A549 (cell line): ENCODE measurements around the gene FRS2. TPM values are rescaled to one million over a fixed set of nuclear protein-coding genes. Genes with fewer than 3 reads are reported as not detected.

ENCODE experiments used
- ATAC-seq, 2 experiments: fragments of 200-7000 bp in 1 of 2; fragments of >200 bp in 1 of 2; cut with Nextera tagmentation in 1 of 2; cut with Tn5 transposase in 1 of 2; 3 replicates each; pipeline versions ENCODE4 v1.8.0 to v1.9.1; 2018 to 2020; ENCODE audit warnings: mild to moderate bottlenecking in 1 of 2, moderate library complexity in 1 of 2
- CTCF ChIA-PET: fragments of 300-600 bp; sonication (Branson Sonifier 250); formaldehyde crosslinking; extraction: SDS; loops from one replicate; lab custom pipeline; 2021; ENCODE audit warnings: antibody characterized with exemption, inconsistent platforms; lab: Yijun Ruan, JAX
- POLR2A ChIA-PET: fragments of 350-600 bp; formaldehyde crosslinking; extraction: SDS; loops from one replicate; lab custom pipeline; 2021; ENCODE audit warnings: antibody characterized with exemption, inconsistent platforms; lab: Yijun Ruan, JAX
- DNase-seq, 2 experiments: peaks; one replicate each; pipeline versions ENCODE4 v3.0.0 to v3.0.0-alpha.2; 2011 to 2016; ENCODE audit warnings: low read depth in 1 of 2, low spot score in 1 of 2
- FAIRE-seq: peaks from 2 replicates; lab custom pipeline; 2011; peaks lifted over from hg19 to GRCh38; lab: Jason Lieb, UNC
- H3K27ac ChIP-seq, 2 experiments: fragments of >200 bp; sonication (Bioruptor Twin); formaldehyde crosslinking; 3 replicates each; pipeline ENCODE4 v1.5.1; 2016 to 2017
- H3K4me1 ChIP-seq: fragments of >200 bp; sonication (Bioruptor Twin); formaldehyde crosslinking; 3 replicates; pipeline ENCODE4 v1.6.1; 2016
- H3K4me2 ChIP-seq: fragments of >200 bp; sonication (Bioruptor Twin); formaldehyde crosslinking; 3 replicates; pipeline ENCODE4 v1.6.1; 2016
- H3K4me3 ChIP-seq: fragments of >200 bp; sonication (Bioruptor Twin); formaldehyde crosslinking; 3 replicates; pipeline ENCODE4 v1.5.1; 2016
- H3K9me3 ChIP-seq: fragments of >200 bp; sonication (Bioruptor Twin); formaldehyde crosslinking; 3 replicates; pipeline ENCODE4 v1.6.1; 2016
- ATOH8 ChIP-seq: fragments of 250-450 bp; sonication (Bioruptor Pico); IDR thresholded peaks from 2 replicates; pipeline ENCODE4 v1.5.0; 2020; ENCODE audit warnings: low read depth, mild to moderate bottlenecking, moderate library complexity
- BHLHE40 ChIP-seq: IDR thresholded peaks from 2 replicates; pipeline ENCODE4 v1.6.1; 2012; ENCODE audit warnings: low read depth, low read length, inconsistent platforms
- CEBPB ChIP-seq, 2 experiments: fragments of >200 bp in 1 of 2; sonication (Bioruptor Twin) in 1 of 2; formaldehyde crosslinking in 1 of 2; IDR thresholded peaks; 2 replicates each; pipeline ENCODE4 v1.6.1; 2012 to 2016
- CHD2 ChIP-seq: fragments of 150-350 bp; IDR thresholded peaks from 2 replicates; pipeline ENCODE4 v1.6.1; 2014; ENCODE audit warnings: low read length; ENCODE audit not compliant: partially characterized antibody
- ELK1 ChIP-seq: fragments of 150-350 bp; IDR thresholded peaks from 2 replicates; pipeline ENCODE4 v1.6.1; 2014; ENCODE audit warnings: low read depth, mild to moderate bottlenecking, low read length
- ESRRA ChIP-seq: fragments of 150-350 bp; IDR thresholded peaks from 2 replicates; pipeline ENCODE4 v1.6.1; 2014; ENCODE audit warnings: mild to moderate bottlenecking, low read length, borderline replicate concordance
- FOXS1 ChIP-seq: fragments of 250-450 bp; sonication (Bioruptor Pico); IDR thresholded peaks from 2 replicates; pipeline ENCODE4 v1.5.0; 2020; ENCODE audit warnings: mild to moderate bottlenecking, moderate library complexity
- HDAC2 ChIP-seq: fragments of 200-600 bp; sonication (generic); IDR thresholded peaks from 2 replicates; pipeline ENCODE4 v1.6.1; 2016
- HOXB5 ChIP-seq: fragments of 250-450 bp; sonication (Bioruptor Pico); IDR thresholded peaks from 2 replicates; pipeline ENCODE4 v1.5.0; 2020; ENCODE audit warnings: mild to moderate bottlenecking, moderate library complexity
- MAZ ChIP-seq: fragments of 150-350 bp; IDR thresholded peaks from 2 replicates; pipeline ENCODE4 v1.6.1; 2014; ENCODE audit warnings: antibody characterized with exemption, low read depth, low read length, borderline replicate concordance
- MYC ChIP-seq: IDR thresholded peaks from 2 replicates; pipeline ENCODE4 v1.6.1; 2012; ENCODE audit warnings: mild to moderate bottlenecking, inconsistent platforms, low read length, improper control_type of control experiment, borderline replicate concordance
- NPAS2 ChIP-seq: fragments of 250-450 bp; sonication (Bioruptor Pico); IDR thresholded peaks from 2 replicates; pipeline ENCODE4 v1.8.0; 2022; ENCODE audit warnings: mild to moderate bottlenecking, moderate library complexity, borderline replicate concordance
- NR3C1 ChIP-seq: fragments of >200 bp; sonication (Bioruptor Twin); formaldehyde crosslinking; IDR thresholded peaks from 3 replicates; pipeline ENCODE4 v1.6.1; 2017
- PBX3 ChIP-seq: IDR thresholded peaks from 2 replicates; pipeline ENCODE4 v1.6.1; 2012
- POLR2A ChIP-seq: IDR thresholded peaks from 2 replicates; pipeline ENCODE4 v1.6.1; 2012; ENCODE audit warnings: mild to moderate bottlenecking, low read length
- RAD21 ChIP-seq, 2 experiments: fragments of >200 bp in 1 of 2; sonication (Bioruptor Twin) in 1 of 2; formaldehyde crosslinking in 1 of 2; IDR thresholded peaks in 1 of 2; conservative IDR thresholded peaks in 1 of 2; 2 replicates in 1 of 2; 3 replicates in 1 of 2; pipeline ENCODE4 v1.6.1; 2012 to 2018; ENCODE audit warnings: inconsistent platforms in 1 of 2
- RARB ChIP-seq: fragments of 250-450 bp; sonication (Bioruptor Pico); IDR thresholded peaks from 2 replicates; pipeline ENCODE4 v1.8.0; 2021; ENCODE audit warnings: mild to moderate bottlenecking, moderate library complexity
- RCOR1 ChIP-seq: fragments of 150-350 bp; IDR thresholded peaks from 2 replicates; pipeline ENCODE4 v1.6.1; 2014; ENCODE audit warnings: antibody characterized with exemption, low read length, low read depth
- SREBF2 ChIP-seq: fragments of 450-650 bp; IDR thresholded peaks from 2 replicates; pipeline ENCODE4 v1.6.1; 2014; ENCODE audit warnings: mild to moderate bottlenecking, moderate library complexity
- TP53 ChIP-seq: fragments of 250-450 bp; sonication (Bioruptor Pico); IDR thresholded peaks from 2 replicates; pipeline ENCODE4 v1.5.0; 2021; ENCODE audit warnings: mild to moderate bottlenecking, moderate library complexity
- ZFP36 ChIP-seq: fragments of 450-650 bp; IDR thresholded peaks from 2 replicates; pipeline ENCODE4 v1.6.1; 2014; ENCODE audit warnings: borderline replicate concordance; ENCODE audit not compliant: partially characterized antibody
- ZNF302 ChIP-seq: fragments of 250-450 bp; sonication (Bioruptor Pico); IDR thresholded peaks from 2 replicates; pipeline ENCODE4 v1.9.0; 2021; ENCODE audit warnings: inconsistent platforms, mild to moderate bottlenecking, moderate library complexity
- WGBS: methylation state at CpG from one replicate; pipeline ENCODE4 v1.1.6; 2017; ENCODE audit errors: missing lambda C conversion rate; 5-methylcytosine and 5-hydroxymethylcytosine counted together
- polyA plus RNA-seq, 4 experiments: library from polyadenylated mRNA; depleted of rRNA in 3 of 4; stranded (reverse); fragments of >200 nt; fragmentation: RNase III in 1 of 4; extraction: RNeasy Plus Mini Kit Qiagen cat#74134 plus additional on column Dnase treatment in 1 of 4; gene quantifications; 2 replicates in 3 of 4; 3 replicates in 1 of 4; pipeline ENCODE4 v1.2.3, GENCODE V29; 2011 to 2017
- TF ChIP-seq, protein P1 (sequence below): IDR thresholded peaks from 2 replicates; pipeline ENCODE4 v1.6.1; 2012
- TF ChIP-seq, protein P2 (sequence below): fragments of >200 bp; sonication (Bioruptor Twin); formaldehyde crosslinking; IDR thresholded peaks from 3 replicates; pipeline ENCODE4 v1.5.1; 2016
- TF ChIP-seq, protein P3 (sequence below): fragments of 450-650 bp; IDR thresholded peaks from 2 replicates; pipeline ENCODE4 v1.6.1; 2014; ENCODE audit warnings: antibody characterized with exemption

Gene FRS2
- polyA plus RNA-seq, 2 of the 4 experiments (the other 2 are of a cell fraction): 14.9 to 28.6 TPM

GRCh38 chr12:69475237-69475975 is 5.2 kb downstream of the FRS2 start:
- 47% methylated on average over 7 of the region's 7 CpGs for WGBS
- FAIRE-seq: no peak
- ChIA-PET POLR2A (no interaction called here), CTCF (interaction anchor here (0.7 to 1.0 kb wide), 3 partner anchors 10 to 23 kb away, joined by 3 to 4 read pairs (median 3); no protein-coding TSS in a partner anchor)
- H3K4me3 ChIP-seq: peak overlapping the region; percentile 4; the same call in 1 of the 3 replicates
- peak; percentile 33 to 49; a peak in 3 of 6 replicates for ATAC-seq
- H3K4me1 ChIP-seq: peaks cover 60% of the 10 kb centered on the region
- H3K27ac ChIP-seq: peak overlapping the region in 1 of 2 experiments; percentile 21; a peak in 1 of 6 replicates
- no peaks in the 10 kb centered on the region for H3K9me3 ChIP-seq
- TF ChIP-seq POLR2A (no peak), ZFP36 (no peak), MAZ (no peak), HOXB5 (CRISPR knock-in tag) (no peak), CHD2 (no peak), TP53 (CRISPR knock-in tag) (no peak), NR3C1 (no peak), PBX3 (no peak), MYC (no peak), RARB (CRISPR knock-in tag) (no peak), FOXS1 (CRISPR knock-in tag) (no peak), ELK1 (no peak), ESRRA (no peak), BHLHE40 (no peak), RAD21 (conservative IDR thresholded peaks at IDR 0.05 in 1 of 2, IDR thresholded peaks at IDR 0.05 in 1 of 2) (no peak), RCOR1 (no peak), CEBPB (IDR thresholded peaks at IDR 0.05) (no peak), ZNF302 (CRISPR knock-in tag) (no peak), ATOH8 (CRISPR knock-in tag) (no peak)
- TF ChIP-seq, protein P1, sequence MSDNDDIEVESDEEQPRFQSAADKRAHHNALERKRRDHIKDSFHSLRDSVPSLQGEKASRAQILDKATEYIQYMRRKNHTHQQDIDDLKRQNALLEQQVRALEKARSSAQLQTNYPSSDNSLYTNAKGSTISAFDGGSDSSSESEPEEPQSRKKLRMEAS: no peak
- peak in 1 of 2 experiments; percentile 28 for DNase-seq
- peak overlapping the region; percentile 84 for H3K4me2 ChIP-seq

DNA sequence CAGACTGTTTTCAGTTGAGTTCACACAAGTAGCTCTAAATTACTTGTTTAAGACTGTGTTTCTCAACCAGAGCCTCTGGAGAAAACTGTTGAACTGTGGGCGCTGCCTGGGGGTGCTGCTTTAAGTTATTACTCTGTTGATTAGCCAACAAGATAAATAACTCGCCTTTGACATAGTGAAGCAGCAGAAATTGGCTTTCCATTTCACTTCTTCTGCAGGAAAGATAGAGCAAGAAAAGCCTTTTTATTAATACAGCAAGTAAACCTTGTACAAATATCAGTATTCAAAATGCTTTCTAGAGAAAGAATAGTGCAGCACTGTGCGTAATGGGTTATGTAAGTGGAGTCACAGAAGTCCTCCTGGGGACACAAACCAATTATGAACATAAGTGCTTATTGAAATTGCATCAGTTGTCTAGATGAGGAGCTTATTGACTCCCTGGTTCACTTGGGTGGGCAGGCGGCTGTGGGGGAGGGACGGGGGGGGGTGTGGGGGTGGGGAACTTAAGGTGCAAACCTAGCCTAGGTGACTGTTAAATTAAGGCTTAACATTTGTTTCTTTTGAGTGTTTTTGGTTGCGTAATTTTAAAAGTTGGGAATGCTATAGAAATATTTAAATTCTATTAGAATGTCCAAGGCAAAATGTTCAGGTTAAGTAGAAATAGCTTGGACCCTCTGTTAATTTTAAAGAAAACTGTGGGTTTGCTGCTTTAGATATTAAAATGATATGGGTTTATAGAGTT is 6.3 kb downstream of the FRS2 start:
- WGBS: 66% methylated on average over 6 of the region's 6 CpGs
- no peak for FAIRE-seq

More for the DNA sequence above, 6.3 kb downstream of the FRS2 start:
- Histone ChIP-seq H3K9me3 (no peaks in the 10 kb centered on the region), H3K4me2 (peak overlapping the region; percentile 84), H3K4me3 (no peak overlapping the region), H3K4me1 (peaks cover 64% of the 10 kb centered on the region), H3K27ac (peak overlapping the region in 1 of 2 experiments; percentile 6; a peak in 1 of 6 replicates)
- TF ChIP-seq ZFP36 (no peak), NPAS2 (CRISPR knock-in tag) (no peak), HDAC2 (no peak), SREBF2 (no peak), CHD2 (no peak)
- TF ChIP-seq, protein P2, sequence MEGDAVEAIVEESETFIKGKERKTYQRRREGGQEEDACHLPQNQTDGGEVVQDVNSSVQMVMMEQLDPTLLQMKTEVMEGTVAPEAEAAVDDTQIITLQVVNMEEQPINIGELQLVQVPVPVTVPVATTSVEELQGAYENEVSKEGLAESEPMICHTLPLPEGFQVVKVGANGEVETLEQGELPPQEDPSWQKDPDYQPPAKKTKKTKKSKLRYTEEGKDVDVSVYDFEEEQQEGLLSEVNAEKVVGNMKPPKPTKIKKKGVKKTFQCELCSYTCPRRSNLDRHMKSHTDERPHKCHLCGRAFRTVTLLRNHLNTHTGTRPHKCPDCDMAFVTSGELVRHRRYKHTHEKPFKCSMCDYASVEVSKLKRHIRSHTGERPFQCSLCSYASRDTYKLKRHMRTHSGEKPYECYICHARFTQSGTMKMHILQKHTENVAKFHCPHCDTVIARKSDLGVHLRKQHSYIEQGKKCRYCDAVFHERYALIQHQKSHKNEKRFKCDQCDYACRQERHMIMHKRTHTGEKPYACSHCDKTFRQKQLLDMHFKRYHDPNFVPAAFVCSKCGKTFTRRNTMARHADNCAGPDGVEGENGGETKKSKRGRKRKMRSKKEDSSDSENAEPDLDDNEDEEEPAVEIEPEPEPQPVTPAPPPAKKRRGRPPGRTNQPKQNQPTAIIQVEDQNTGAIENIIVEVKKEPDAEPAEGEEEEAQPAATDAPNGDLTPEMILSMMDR: no peak
- TF ChIP-seq, protein P3, sequence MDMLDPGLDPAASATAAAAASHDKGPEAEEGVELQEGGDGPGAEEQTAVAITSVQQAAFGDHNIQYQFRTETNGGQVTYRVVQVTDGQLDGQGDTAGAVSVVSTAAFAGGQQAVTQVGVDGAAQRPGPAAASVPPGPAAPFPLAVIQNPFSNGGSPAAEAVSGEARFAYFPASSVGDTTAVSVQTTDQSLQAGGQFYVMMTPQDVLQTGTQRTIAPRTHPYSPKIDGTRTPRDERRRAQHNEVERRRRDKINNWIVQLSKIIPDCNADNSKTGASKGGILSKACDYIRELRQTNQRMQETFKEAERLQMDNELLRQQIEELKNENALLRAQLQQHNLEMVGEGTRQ: no peak
- DNase-seq (no peak), ATAC-seq (peak in 1 of 2 experiments; percentile 16; a peak in 3 of 6 replicates)
- CTCF ChIA-PET: interaction anchor here (0.8 to 1.0 kb wide), 3 partner anchors 9 to 22 kb away, joined by 3 to 4 read pairs (median 4); no protein-coding TSS in a partner anchor
- POLR2A ChIA-PET: no interaction called here
